Lung microvascular endothelial cell (primary cell): ENCODE data around the gene ZNF771. TPM values are rescaled to one million over a fixed set of nuclear protein-coding genes. Genes with fewer than 3 reads are reported as not detected.

Source experiments
- DNase-seq, 2 donors: peaks; one replicate each; pipeline versions ENCODE4 v3.0.0 to v3.0.0-alpha.2; 2010; ENCODE audit warnings: low read depth in 2 of 2
- total RNA-seq: library from RNA; depleted of rRNA; stranded (reverse); fragments of >200 nt; gene quantifications from 2 replicates; pipeline ENCODE4 v1.2.1, GENCODE V29; 2014

The ZNF771 gene
- 8.3 and 10.5 TPM in 2 replicates for total RNA-seq

GRCh38 chr16:30407102-30407803 is at the start of gene ZNF771:
ZNF771 (plus strand) TSS chr16:30407606; CDS start chr16:30408054, 448 bp downstream.
- DNase-seq = peak; percentile 82 to 90

GRCh38 chr16:30357715-30358576 is 49.5 kb upstream of the ZNF771 start:
- no peak for DNase-seq

GRCh38 chr16:30358577-30358936 is 48.8 kb upstream of the ZNF771 start:
- DNase-seq = no peak

GRCh38 chr16:30358990-30359870 is 48.2 kb upstream of the ZNF771 start:
- no peak for DNase-seq

GRCh38 chr16:30359871-30360170 is 47.6 kb upstream of the ZNF771 start:
- no peak for DNase-seq

GRCh38 chr16:30361180-30361579 is 46.2 kb upstream of the ZNF771 start:
- DNase-seq = no peak

GRCh38 chr16:30365200-30365599 is 42.2 kb upstream of the ZNF771 start:
- DNase-seq = no peak

GRCh38 chr16:30366511-30366910 is 40.9 kb upstream of the ZNF771 start:
- DNase-seq = no peak

- peak in 1 of 2 donors; percentile 18 for DNase-seq
Measured at GRCh38 chr16:30367349-30368009, 39.9 kb upstream of the ZNF771 start.

GRCh38 chr16:30368122-30368791 is 39.1 kb upstream of the ZNF771 start:
- peak; percentile 11 to 61 for DNase-seq

- DNase-seq = no peak
Measured at GRCh38 chr16:30368792-30369090, 38.7 kb upstream of the ZNF771 start.

- peak in 1 of 2 donors; percentile 28 for DNase-seq
Measured at GRCh38 chr16:30369091-30369937, 38.1 kb upstream of the ZNF771 start.

- no peak for DNase-seq
Measured at GRCh38 chr16:30369938-30370455, 37.4 kb upstream of the ZNF771 start.

GRCh38 chr16:30370456-30371247 is 36.8 kb upstream of the ZNF771 start, which contains the start of gene TBC1D10B:
TBC1D10B (minus strand) TSS chr16:30370494; CDS start chr16:30370183, 311 bp downstream.
- peak; percentile 100 for DNase-seq

- DNase-seq = no peak
Measured at GRCh38 chr16:30371248-30371816, 36.1 kb upstream of the ZNF771 start.

- no peak for DNase-seq
Measured at GRCh38 chr16:30372038-30372712, 35.2 kb upstream of the ZNF771 start.

- no peak for DNase-seq
Measured at GRCh38 chr16:30372725-30373124, 34.7 kb upstream of the ZNF771 start.

GRCh38 chr16:30374538-30374937 is 32.9 kb upstream of the ZNF771 start, which contains the start of gene MYL11:
MYL11 (plus strand) TSS chr16:30374802; CDS start chr16:30374858, 56 bp downstream.
- DNase-seq = no peak
